ENCODE data around the gene ADGRG4. TPM values are rescaled to one million over a fixed set of nuclear protein-coding genes. Genes with fewer than 3 reads are reported as not detected.

Gene ADGRG4
- total RNA-seq, 4 donors from 2014 or later: under 0.01 TPM; not detected in 3

GRCh38 chrX:136457303-136457917 is 156.6 kb downstream of the ADGRG4 start:
- Histone ChIP-seq H3K4me1 (no peaks in the 10 kb centered on the region), H3K4me3 (replicated peaks in 1 of 3) (no peak overlapping the region), H3K27me3 (no peaks in the 10 kb centered on the region), H3K36me3 (no peaks in the 10 kb centered on the region), H3K9me3 (no peaks in the 10 kb centered on the region), H3K27ac (no peak overlapping the region)
- TF ChIP-seq POLR2A (IDR thresholded peaks at IDR 0.05) (no peak), CTCF (IDR thresholded peaks at IDR 0.05) (no peak)
- intact Hi-C loops (cut with DNase I): no loop called here
- WGBS, 2 donors: 69 to 76% methylated on average over 5 of the region's 5 CpGs
- DNase-seq: no peak

GRCh38 chrX:136464589-136464988 is 163.8 kb downstream of the ADGRG4 start:
- H3K9me3 ChIP-seq: no peaks in the 10 kb centered on the region
- no peaks in the 10 kb centered on the region for H3K36me3 ChIP-seq
- no peak overlapping the region for H3K4me3 ChIP-seq (replicated peaks in 1 of 3)
- no peaks in the 10 kb centered on the region for H3K27me3 ChIP-seq
- H3K4me1 ChIP-seq: no peaks in the 10 kb centered on the region
- H3K27ac ChIP-seq: no peak overlapping the region
- DNase-seq: no peak
- WGBS, 2 donors: 84 to 95% methylated on average over 3 of the region's 3 CpGs
- TF ChIP-seq POLR2A (IDR thresholded peaks at IDR 0.05) (no peak), CTCF (IDR thresholded peaks at IDR 0.05) (no peak)
- intact Hi-C loops (cut with DNase I): no loop called here

Other genes starting within 250 kb of the ADGRG4 start
- 100 to 1,000 TPM; 223 to 313 (median 230) TPM for gene FHL1, start 153.4 kb upstream of the ADGRG4 start, total RNA-seq
- gene MAP7D3, start 49.6 kb upstream of the ADGRG4 start, total RNA-seq: 10 to 100 TPM; 13.8 to 22.2 (median 14.6) TPM
- not detected for gene BRS3, start 187.0 kb downstream of the ADGRG4 start, total RNA-seq
- gene HTATSF1, start 196.6 kb downstream of the ADGRG4 start, total RNA-seq: 10 to 100 TPM; 60.1 to 91.7 (median 80.9) TPM
- gene VGLL1, start 231.3 kb downstream of the ADGRG4 start, total RNA-seq: not detected